HK-2 (cell line): ENCODE data around the gene CGNL1.

ENCODE experiments used
- DNase-seq: peaks from one replicate; pipeline ENCODE4 v3.0.0-alpha.2; 2018; ENCODE audit not compliant: unreplicated experiment

The CGNL1 gene

GRCh38 chr15:57456559-57456958 is 80.3 kb downstream of the CGNL1 start:
- no peak for DNase-seq

DNA sequence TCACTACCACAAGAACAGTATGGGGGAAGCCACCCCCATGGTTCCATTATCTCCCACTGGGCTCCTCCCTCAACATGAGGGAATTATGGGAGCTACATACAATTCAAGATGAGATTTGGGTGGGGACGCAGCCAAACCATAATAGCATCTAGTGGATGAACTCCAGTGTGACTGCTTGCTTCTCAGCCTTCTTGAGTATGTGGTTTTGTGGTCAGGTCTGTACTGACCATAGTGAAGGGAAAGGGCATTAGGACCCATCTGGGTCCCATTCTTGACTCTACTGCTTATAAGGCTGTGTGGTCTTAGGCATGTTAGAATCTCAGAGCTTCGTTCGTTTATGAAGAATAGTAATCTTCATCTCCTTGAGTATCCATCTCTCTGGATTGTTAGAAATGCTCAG is 81.4 kb downstream of the CGNL1 start:
- DNase-seq = no peak

DNA sequence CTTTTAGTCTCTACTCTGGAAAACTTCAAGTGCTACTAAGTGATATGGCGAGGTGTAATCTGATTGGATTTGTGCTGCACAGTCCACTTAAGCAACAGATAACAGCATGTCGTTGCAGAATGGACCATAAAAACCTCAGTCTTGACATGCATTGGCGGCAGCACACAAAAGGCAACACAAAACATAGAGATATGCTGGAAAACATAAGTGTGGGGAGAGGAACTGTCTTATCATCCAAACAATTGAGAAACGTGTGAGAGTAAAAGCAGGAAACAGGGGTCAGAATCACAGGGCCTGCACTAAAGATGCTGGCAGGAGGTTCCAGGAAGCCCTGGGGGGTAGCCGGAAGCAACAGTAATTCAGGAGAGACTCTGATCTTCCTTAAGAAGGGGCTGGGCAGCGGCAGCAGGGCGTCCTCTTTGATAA is 82.1 kb downstream of the CGNL1 start:
- no peak for DNase-seq

DNA sequence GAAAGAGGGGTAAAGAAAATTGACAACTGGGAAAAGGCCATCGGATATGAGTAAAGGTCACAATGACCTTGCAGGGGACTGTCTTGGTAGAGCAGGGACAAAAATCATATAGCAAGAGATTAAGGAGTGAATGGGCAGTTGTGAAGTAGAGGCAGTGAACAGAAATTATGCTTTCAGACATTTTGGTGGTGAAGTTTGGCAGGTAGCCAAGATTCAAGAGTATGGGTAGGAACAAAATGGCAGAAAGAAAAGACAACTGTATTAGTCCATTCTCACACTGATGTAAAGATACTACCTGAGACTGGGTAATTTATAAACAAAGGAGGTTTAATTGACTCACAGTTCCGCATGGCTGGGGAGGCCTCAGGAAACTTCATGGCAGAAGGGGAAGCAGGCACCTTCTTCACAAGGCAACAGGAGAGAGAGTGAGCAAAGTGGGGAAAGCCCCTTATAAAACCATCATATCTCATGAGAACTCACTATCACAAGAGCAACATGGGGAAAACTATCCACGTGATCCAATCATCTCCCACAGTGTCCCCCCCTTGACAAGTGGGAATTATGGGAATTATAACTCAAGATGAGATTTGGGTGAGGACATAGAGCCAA is 84.0 kb downstream of the CGNL1 start:
- DNase-seq = no peak

DNA sequence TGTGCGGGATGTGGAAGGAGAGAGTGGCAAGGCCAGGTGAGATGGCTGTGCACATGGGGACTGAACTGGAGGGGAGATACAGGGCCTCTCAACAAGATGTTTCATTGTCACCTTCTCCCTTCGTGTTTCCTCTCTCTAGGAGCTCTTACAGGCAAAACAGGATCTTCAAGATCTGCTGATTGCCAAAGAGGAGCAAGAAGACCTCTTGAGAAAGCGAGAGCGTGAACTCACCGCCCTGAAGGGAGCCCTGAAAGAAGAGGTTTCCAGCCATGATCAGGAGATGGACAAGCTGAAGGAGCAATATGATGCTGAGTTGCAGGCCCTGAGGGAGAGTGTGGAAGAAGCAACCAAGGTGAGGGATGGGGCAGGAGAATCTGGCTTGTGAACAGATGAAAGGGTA is 85.2 kb downstream of the CGNL1 start:
- DNase-seq = no peak

GRCh38 chr15:57462381-57462780 is 86.1 kb downstream of the CGNL1 start:
- DNase-seq = no peak

GRCh38 chr15:57463360-57463759 is 87.1 kb downstream of the CGNL1 start:
- no peak for DNase-seq

DNA sequence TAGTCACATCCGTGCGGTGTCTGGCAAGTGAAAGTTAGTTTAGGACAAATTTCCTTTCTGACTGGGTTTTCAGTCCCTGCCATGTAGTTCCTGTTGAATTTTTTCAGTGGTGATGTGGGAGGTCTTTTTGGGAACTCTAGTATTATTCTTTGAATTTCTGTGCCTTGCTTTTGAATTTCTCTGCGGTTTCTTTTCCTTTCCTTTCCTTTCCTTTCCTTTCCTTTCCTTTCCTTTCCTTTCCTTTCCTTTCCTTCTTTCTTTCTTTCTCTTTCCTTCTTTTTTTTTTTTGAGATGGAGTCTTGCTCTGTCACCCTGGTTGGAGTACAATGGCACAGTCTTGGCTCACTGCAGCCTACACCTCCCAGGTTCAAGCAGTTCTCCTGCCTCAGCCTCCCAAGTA is 88.2 kb downstream of the CGNL1 start:
- DNase-seq = no peak

GRCh38 chr15:57468486-57468885 is 92.2 kb downstream of the CGNL1 start:
- DNase-seq = no peak

- no peak for DNase-seq
These were observed 94.2 kb downstream of the CGNL1 start for GRCh38 chr15:57470543-57470942.

DNA sequence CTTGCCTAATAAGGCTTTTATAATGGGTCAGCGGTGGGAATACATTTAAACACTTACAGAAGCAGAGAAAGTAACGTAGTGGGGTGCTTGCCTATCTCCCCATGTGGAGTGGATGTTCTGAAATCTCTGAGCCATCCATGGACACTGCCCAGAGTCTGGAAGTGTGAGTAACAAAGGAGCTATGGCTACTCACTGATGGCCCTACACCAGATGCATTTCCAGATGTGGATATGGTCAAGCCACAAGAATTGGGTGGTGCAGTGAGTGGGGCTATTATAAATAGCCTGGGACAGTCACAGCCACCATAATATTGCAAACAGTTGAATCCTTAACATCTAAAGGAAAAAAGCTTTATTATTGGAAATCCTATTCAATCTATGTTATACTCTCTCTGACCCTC is 96.6 kb downstream of the CGNL1 start:
- no peak for DNase-seq

DNA sequence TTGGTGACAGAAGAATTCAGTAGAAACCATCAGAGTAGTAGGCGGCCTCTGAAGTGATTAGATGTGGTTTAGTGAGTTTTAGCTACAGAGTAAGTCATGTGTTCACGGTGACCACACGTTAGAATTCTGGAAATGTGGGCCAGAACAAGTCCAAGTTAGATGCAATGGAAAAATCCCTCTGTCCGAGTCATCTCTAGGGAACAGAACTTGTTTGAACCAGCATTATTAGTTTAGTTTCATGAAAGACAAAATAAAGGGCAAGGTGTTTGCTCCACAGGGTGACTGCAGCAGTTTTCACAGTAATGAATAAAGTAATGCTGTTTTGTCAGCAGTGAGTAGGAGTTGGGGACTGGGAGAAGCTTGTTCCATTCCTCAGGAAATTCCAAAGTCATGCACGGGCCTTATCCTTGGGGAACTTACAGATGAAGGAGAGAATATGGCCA is 100.2 kb downstream of the CGNL1 start:
- no peak for DNase-seq

- peak; percentile 69 for DNase-seq
These were observed 101.6 kb downstream of the CGNL1 start for GRCh38 chr15:57477736-57478522.

DNA sequence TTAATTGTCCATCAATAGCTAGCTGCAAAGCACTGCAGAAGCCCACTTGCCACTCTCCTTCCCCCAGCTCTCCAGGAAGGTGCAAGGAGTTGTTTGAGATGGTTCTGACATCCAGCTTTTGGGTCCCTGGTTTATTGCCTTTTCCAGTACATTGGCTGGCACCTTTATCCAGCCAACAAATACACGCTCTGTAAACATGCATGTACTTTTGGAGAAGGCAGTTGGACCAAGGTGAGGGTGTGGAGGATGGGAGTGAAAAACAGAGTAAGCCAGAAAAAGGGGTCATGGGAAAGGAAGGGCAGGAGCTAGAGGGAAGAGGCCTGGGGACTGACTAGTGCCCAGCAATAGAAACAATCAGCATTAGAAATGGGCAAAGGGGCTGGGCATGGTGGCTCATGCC is 102.7 kb downstream of the CGNL1 start:
- no peak for DNase-seq

GRCh38 chr15:57481038-57481705 is 104.9 kb downstream of the CGNL1 start:
- no peak for DNase-seq

- DNase-seq = peak; percentile 91
These were observed 109.6 kb downstream of the CGNL1 start for GRCh38 chr15:57485869-57486268.

- DNase-seq = no peak
These were observed 110.5 kb downstream of the CGNL1 start for GRCh38 chr15:57486833-57487232.

DNA sequence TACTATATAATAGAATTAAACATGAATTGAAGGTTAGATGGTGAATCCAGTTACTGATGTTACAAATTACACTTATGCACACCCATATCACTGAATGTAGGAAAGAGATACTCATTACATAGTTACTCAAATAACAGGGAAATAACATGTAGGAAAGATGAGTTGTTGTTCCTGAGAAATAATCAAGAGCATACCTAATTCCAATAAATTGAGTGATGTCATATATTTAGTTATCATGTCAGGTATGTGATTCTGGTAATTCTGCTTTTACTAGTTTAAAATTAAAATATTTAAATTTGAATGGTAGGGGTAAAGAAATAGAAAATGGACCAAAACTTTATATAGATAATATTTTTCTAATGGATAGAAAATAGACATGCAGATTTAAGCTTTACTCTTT is 112.8 kb downstream of the CGNL1 start:
- no peak for DNase-seq

- no peak for DNase-seq
These were observed 117.0 kb downstream of the CGNL1 start for GRCh38 chr15:57493351-57493750.

DNA sequence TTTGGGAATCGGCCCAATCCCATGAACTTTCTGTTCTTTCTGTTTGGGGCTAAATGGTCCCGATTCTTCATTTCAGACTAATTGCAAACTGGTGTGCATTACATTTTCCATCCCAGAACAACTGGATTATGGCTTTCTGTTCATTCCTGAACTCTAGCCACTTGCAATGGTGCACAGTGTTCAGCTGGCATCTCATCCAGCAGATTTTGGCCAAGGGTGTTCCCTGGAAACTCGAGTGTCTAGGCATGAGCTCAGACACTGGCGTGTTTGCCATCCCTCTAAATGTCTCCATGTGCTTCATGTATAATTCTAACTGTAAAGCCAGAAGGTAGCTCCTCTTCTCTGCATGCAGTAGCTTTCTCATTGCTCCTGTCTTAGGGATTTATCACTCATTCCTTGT is 118.3 kb downstream of the CGNL1 start:
- DNase-seq = no peak

GRCh38 chr15:57495041-57495440 is 118.7 kb downstream of the CGNL1 start:
- no peak for DNase-seq

DNA sequence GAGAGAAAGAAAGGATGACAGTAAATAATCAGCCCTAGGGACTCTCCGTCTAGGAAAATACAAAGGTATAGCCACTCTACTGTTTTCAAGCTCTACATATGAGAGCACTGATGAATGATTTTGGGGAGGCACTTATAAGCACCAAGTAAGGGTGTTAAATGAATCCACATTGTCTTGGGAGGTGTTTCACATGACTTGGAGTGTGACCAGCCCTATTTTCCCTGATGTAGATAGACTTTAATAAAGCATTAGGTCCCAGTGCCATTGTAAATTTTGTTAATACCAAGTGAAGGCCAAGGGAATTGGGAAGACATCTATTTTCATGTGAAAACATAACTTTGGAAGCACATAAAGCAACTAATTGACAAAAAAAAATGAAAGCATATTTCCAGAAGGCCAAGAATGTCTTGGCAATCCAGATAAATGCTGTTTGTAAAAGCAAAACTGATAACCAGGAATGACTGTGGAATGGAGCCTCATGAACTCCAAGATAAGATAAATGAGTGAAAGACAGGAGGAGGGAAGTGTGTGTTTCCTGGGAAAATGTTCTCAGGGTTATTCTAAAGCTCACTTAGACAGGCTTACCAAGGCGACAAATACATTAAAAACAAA is 119.4 kb downstream of the CGNL1 start:
- DNase-seq = no peak

GRCh38 chr15:57496594-57496945 is 120.3 kb downstream of the CGNL1 start:
- no peak for DNase-seq
